ENCODE measurements around the gene GGA3. TPM values are rescaled to one million over a fixed set of nuclear protein-coding genes. Genes with fewer than 3 reads are reported as not detected.

GGA3 gene
- total RNA-seq, 1 donor from 2014 or later: 24.2 TPM

Other genes with a start within 250 kb of the GGA3 start
- 39.3 TPM for gene MRPL58, start 248.9 kb downstream of the GGA3 start, total RNA-seq
- 616 TPM for gene ATP5PD, start 214.6 kb downstream of the GGA3 start, total RNA-seq
- gene KCTD2, start 214.4 kb downstream of the GGA3 start, total RNA-seq: 43.2 TPM
- 22.7 TPM for gene SLC16A5, start 173.7 kb downstream of the GGA3 start, total RNA-seq
- 8.0 TPM for gene ARMC7, start 151.6 kb downstream of the GGA3 start, total RNA-seq
- 27.7 TPM for gene NT5C, start 129.9 kb downstream of the GGA3 start, total RNA-seq
- gene JPT1, start 107.1 kb downstream of the GGA3 start, total RNA-seq: 15.2 TPM
- gene SUMO2, start 78.6 kb downstream of the GGA3 start, total RNA-seq: 214 TPM
- gene NUP85, start 55.9 kb downstream of the GGA3 start, total RNA-seq: 26.3 TPM
- gene MRPS7, start 273 bp upstream of the GGA3 start, total RNA-seq: 102 TPM
- 18.1 TPM for gene MIF4GD, start 9.6 kb upstream of the GGA3 start, total RNA-seq
- 8.5 TPM for gene SLC25A19, start 27.8 kb upstream of the GGA3 start, total RNA-seq
- gene GRB2, start 144.1 kb upstream of the GGA3 start, total RNA-seq: 57.1 TPM
- gene TMEM94, start 195.0 kb upstream of the GGA3 start, total RNA-seq: 56.6 TPM